ENCODE results near the gene ZNF76.

- no peak for TF ChIP-seq ZNF274 (IDR thresholded peaks at IDR 0.05; ENCODE audit: low read depth, low read length)
- TF ChIP-seq SUZ12 (IDR thresholded peaks at IDR 0.05; ENCODE audit: extremely low read depth, insufficient read depth, insufficient read length), result no peak
- TF ChIP-seq YY1 (IDR thresholded peaks at IDR 0.05; ENCODE audit: insufficient read depth, insufficient read length), result no peak
These were observed 52.7 kb downstream of the ZNF76 start for GRCh38 chr6:35312076-35312800.

All from NT2/D1 (cell line).